SKM-1 treated with dmso at 0.1 percent for 144 hours (cell line): ENCODE measurements around the gene EFNA4.
"Not testable (repeated sequence)": the region's sequence is repeated elsewhere in the genome, so short reads cannot be mapped to it uniquely, and the experiment has no call there.

Experiments used
- DNase-seq: peaks from one replicate; lab custom pipeline; 2025; ENCODE audit not compliant: unreplicated experiment; lab: John Stamatoyannopoulos, UW

EFNA4 gene

DNA sequence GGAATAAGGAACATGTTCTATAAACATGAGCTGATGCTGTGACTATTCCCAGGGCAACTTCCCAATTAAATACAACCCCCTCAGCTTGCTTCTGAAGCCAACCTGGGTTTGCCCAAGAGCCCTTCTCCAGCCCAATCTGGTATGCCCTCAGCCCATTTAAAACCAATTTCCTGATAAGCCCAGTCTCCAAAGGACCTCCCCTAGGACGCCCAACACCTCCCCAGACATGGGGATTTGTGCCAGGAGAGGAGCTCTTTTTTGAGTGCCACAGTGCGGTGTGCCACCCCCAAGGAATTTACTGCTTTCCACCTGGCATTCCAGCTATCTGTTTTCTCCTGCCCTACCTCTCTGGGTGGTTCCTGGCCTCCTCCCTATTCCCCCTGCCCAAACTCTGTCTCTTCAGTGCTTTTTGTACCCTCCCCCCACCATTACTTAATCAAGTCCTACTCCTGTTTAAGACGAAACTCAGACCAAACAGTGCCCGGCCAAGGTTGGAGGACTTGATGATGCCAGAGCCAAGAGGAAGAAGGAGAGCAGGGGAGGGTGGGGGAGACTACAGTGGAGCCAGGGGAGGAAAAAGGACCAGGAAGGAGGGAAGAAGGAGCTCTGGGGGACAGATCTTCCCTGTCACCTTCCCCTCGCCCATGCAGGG is 52.7 kb downstream of the EFNA4 start:
- no peak for DNase-seq

DNA sequence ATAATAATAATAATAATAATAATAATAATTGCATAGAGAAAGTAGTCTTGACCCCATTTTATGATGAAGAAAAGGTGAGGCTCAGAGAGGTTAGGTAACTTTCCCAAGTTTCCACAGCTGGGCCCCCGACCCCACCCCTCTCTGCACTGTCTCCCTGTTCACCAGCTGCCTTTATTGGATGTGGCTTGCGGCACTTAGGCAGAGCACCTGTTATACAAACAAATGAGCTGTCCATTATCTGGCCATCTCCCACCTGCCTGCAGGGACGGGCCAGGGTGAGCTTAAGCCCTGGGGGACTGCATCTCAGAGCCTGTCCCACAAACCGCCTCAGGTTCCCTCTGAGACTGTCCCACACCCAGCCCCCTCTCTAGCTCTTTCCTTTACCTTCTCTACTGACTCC is 54.1 kb downstream of the EFNA4 start:
- no peak for DNase-seq

DNA sequence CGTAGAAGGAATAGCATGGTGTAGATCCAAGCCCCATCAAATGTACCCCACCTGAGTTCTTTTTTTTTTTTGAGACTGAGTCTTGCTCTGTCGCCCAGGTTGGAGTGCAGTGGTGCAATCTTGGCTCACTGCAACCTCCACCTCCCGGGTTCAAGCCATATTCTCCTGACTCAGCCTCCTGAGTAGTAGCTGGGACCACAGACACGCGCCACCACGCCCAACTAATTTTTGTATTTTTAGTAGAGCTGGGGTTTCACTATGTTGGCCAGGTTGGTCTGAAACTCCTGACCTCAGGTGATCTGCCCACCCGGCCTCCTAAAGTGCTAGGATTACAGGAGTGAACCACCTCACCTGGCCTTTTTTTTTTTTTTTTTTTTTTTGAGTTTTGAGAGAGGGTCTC is 54.5 kb downstream of the EFNA4 start:
- not testable (repeated sequence) for DNase-seq
